ENCODE measurements around the gene PTBP1.

The PTBP1 gene

DNA sequence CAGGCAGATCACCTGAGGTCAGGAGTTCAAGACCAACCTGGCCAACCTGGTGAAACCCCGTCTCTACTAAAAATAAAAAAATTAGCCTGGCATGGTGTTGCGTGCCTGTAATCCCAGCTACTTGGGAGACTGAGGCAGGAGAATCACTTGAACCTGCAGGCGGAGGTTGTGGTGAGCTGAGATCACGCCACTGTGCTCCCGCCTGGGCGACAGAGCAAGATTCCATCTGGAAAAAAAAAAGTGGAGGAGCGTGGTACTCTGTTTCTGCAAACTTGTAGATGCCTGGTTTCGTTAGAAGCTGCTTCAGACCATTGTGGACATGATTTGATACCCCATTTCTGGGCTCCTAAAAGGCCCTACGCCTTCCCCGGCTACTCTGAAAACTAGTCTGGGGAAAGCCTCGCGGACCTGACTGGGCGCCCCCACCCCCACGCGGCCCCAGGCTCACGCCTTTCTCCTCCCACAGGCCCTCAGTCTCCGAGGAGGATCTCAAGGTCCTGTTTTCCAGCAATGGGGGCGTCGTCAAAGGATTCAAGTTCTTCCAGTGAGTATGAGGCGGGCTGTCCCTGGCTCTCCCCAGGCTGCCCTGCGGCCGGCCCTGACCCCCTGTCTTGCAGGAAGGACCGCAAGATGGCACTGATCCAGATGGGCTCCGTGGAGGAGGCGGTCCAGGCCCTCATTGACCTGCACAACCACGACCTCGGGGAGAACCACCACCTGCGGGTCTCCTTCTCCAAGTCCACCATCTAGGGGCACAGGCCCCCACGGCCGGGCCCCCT is 13.0 kb downstream of the PTBP1 start:
- TF ChIP-seq CTCF (IDR thresholded peaks at IDR 0.05) = no peak

- TF ChIP-seq CTCF (IDR thresholded peaks at IDR 0.05) = no peak
Observed at GRCh38 chr19:810883-811489, 13.7 kb downstream of the PTBP1 start.

DNA sequence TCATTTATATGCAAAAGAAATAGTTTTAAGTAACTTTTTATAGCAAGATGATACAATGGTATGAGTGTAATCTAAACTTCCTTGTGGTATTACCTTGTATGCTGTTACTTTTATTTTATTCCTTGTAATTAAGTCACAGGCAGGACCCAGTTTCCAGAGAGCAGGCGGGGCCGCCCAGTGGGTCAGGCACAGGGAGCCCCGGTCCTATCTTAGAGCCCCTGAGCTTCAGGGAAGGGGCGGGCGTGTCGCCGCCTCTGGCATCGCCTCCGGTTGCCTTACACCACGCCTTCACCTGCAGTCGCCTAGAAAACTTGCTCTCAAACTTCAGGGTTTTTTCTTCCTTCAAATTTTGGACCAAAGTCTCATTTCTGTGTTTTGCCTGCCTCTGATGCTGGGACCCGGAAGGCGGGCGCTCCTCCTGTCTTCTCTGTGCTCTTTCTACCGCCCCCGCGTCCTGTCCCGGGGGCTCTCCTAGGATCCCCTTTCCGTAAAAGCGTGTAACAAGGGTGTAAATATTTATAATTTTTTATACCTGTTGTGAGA is 14.3 kb downstream of the PTBP1 start:
- no peak for TF ChIP-seq CTCF (IDR thresholded peaks at IDR 0.05)

DNA sequence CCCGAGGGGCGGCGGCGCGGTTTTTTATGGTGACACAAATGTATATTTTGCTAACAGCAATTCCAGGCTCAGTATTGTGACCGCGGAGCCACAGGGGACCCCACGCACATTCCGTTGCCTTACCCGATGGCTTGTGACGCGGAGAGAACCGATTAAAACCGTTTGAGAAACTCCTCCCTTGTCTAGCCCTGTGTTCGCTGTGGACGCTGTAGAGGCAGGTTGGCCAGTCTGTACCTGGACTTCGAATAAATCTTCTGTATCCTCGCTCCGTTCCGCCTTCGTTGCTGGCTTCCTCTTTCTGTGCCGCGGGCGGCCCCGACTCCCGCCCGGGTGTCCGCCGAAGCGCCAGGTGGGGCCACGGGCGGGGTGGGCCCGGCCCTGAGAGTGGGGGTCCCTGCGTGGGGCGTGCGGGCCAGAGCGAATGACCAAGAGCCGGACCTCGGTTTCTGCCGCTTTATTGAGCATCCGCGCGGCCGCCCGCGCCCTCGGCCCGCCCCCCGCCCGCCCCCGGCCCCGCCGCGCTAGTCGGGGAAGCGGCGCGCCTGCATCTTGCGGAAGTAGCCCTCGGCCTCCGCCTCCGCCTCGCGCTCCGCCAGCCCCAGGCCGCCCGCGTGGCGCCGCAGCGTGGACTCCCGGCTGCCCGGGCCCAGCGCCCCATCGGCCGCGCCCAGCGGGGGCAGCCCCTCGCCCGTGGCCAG is 14.9 kb downstream of the PTBP1 start:
- TF ChIP-seq CTCF (IDR thresholded peaks at IDR 0.05) = no peak

DNA sequence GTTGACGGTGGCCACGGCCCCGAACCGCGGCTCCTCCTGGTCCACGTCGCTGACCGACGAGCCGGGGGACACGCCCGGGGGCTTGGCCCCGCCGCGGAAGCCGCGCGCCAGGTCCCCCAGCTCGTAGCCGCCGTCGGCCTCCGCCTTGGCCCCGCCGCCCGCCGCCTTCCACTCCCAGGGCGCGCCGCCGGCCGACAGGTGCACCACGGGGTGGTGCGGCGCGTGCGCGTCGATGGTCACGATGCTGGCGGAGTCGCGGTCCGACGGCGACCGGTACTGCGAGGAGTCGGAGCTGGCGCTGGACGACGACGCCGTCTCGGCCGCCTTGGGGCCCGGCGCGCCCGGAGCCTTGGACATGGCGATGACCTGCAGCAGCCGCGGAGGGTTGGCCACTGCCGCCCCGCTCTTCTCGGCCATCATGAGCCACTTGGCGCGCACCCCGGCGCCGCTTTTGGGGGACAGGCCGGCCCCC is 15.5 kb downstream of the PTBP1 start:
- TF ChIP-seq CTCF (IDR thresholded peaks at IDR 0.05) = no peak

- TF ChIP-seq CTCF (IDR thresholded peaks at IDR 0.05) = no peak
Observed at GRCh38 chr19:813219-814151, 16.2 kb downstream of the PTBP1 start.
